ENCODE data around the gene LILRB3.

GRCh38 chr19:54231077-54231931 is 8.5 kb upstream of the LILRB3 start:
- TF ChIP-seq CTCF (conservative IDR thresholded peaks at IDR 0.05 in 1 of 2, IDR thresholded peaks at IDR 0.05 in 1 of 2; ENCODE audit: low read depth in 1 of 2, low read length in 2 of 2) (peak; percentile 97 to 99), EZH2 (IDR thresholded peaks at IDR 0.05; ENCODE audit: low read length, missing control alignments) (no peak)
